Hematopoietic multipotent progenitor cell treated with erythropoietin and hydrocortisone succinate and interleukin-3 and kit ligand, for 6 days (in vitro differentiated cells): ENCODE measurements around the gene TTC34.

Experiments used
- DNase-seq: peaks from one replicate; pipeline ENCODE4 v3.0.0-alpha.2; 2015

The TTC34 gene

DNA sequence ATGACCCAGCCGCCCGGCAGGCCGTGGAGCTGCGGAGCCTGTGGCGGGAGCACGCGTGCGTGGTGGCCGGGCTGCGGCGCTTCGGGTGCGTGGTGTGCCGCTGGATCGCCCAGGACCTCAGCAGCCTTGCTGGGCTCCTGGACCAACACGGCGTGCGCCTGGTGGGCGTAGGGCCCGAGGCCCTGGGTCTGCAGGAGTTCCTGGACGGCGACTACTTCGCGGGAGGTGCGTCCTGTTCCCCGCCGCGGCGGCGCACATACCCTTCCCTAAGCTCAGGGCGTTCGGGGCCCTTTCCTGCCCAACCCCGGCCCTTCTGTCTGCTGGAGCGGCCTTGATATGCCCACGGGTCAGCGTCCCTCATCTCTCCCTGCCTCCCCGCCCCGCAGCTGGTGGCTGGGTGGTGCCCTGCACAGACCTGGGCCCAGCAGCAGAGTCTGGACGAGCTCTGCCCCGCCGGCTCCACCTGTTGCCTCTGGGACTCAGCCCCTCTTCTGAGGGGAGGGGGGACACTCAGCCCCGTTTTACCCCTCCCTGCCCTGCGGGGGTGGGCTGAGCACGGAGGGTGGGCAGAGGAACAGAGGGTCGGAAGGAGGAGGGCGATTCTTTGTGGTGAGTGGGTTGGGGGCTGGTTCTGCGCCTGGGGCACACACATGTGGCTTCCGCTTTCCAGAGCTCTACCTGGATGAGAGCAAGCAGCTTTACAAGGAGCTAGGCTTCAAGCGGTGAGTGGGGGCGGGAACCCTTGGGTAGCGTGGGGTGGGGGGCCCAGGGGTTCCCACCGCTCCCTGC lies 214.2 kb downstream of the TTC34 start:
- DNase-seq = peak; percentile 54

- DNase-seq = peak; percentile 99
Observed at GRCh38 chr1:2586154-2587070, 215.1 kb downstream of the TTC34 start, which contains the start of gene PRXL2B. PRXL2B (plus strand) TSS chr1:2586777; CDS start chr1:2586886, 109 bp downstream.
